COLO668 (cell line): Measurements from ENCODE around the gene MAGEB6.
"Not testable (repeated sequence)": the region's sequence is repeated elsewhere in the genome, so short reads cannot be mapped to it uniquely, and the experiment has no call there.

Experiments used
- DNase-seq: peaks from one replicate; lab custom pipeline; 2025; ENCODE audit not compliant: unreplicated experiment; lab: John Stamatoyannopoulos, UW

MAGEB6 gene

DNA sequence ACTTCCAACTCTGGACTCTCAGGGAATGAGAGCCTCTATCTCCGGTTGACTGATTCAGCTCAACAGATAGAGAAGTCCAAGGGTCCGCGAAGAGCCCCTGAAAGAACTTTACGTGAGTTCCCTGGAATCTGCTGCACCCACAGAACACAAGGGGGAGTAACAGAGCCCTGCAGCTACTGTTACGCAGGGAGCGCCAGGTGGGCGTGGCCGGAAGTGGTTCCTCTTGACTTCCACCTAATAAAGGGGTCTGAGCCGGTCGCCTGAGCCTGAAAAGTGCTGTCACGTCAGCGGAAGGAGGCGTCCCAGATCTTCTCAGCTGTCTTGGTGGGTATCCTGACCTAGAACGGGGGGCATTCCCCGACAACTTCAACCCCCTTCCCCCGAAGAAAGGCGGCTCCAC lies at the start of gene MAGEB6:
TSS of gene MAGEB6 (plus strand) at position 237 of the 400 bp plus-strand sequence. CDS start 1,407 bp downstream, outside the sequence.
- no peak for DNase-seq

DNA sequence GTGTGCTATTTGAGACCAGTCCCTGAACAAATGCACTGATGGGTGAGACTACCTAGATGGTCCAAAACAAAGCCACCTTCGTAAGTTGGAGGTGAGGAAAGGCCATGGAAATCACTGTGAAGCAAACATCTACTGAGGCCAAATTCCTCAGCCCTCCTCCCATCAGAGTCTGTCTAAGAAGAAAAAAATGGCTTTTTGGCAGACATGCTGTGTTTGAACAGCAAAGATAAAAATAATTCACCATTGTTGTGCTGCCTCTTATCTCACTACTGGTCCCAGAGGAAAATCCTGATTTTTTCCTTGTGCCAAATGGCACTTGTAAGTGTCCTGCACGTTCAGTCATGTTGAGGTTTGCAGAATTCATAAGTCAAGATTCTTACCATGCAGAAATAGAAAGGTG lies 46.2 kb upstream of the MAGEB6 start:
- DNase-seq: no peak

DNA sequence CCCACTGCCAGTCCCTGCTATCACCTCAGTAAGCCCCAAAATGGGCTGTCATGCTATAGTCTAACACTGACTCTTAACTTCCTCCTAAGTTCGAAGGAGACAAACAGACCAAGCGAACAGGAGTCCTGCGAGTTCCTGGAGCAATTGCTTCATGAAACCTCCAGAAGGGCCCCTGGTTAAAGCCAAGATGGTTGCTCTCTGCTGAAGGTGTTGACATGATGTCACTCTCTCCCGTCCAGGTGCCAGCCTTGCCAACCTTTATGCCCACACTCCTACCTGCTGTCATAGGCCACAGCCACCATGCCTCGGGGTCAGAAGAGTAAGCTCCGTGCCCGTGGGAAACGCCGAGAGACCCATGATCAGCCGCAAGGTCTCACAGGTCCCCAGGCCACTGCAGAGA lies 31.9 kb upstream of the MAGEB6 start, which contains the start of gene MAGEB6B:
TSS of gene MAGEB6B (plus strand) at position 301 of the 400 bp plus-strand sequence. CDS start at position 301, 0 bp downstream.
- DNase-seq: no peak

DNA sequence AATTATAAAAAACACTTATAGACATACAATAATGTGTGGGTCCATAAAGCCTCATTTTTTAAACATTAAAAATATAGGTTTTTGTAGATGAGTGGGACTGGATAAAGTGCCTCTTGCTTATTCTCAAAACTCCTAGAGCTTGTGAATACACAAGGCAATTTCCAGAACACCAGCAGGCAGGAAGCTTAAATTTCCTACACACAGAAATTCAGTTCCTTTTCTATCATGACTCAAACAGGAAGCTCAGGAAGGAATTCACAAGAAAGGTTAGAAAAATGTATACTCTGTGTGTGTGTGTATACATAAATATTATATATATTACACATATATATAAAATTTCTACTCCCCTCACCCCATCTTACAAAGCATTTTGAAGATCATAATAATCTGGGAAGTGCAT lies 11.3 kb downstream of the MAGEB6 start:
- DNase-seq: no peak

- not testable (repeated sequence) for DNase-seq
These were observed 12.5 kb downstream of the MAGEB6 start for GRCh38 chrX:26204717-26205116.

DNA sequence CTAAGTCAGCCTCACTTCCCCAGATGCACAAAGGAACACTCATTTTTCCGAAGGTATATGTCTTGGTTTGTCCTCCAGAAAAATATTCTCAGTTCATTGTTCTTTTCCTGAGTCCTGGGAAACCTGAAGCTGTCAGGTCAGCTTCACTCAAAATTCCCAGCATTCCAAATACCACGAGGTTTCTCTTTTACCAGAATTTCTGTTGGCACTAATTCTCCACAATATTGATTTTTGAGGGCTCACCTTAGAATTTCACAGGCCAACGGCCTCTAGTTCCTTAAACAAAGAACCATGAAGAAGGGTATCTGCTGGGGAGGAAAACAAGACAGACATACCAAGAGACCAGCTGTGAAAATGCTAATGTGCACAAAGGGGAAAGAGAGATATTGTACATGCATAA lies 15.8 kb downstream of the MAGEB6 start:
- DNase-seq: no peak

- no peak for DNase-seq
These were observed 23.6 kb downstream of the MAGEB6 start, which contains the start of gene MAGEB5 for GRCh38 chrX:26215869-26216268. Gene MAGEB5 (plus strand): TSS chrX:26216169. CDS start chrX:26217302, 1,133 bp downstream.

- DNase-seq: no peak
These were observed 27.1 kb downstream of the MAGEB6 start for GRCh38 chrX:26219351-26219750.

DNA sequence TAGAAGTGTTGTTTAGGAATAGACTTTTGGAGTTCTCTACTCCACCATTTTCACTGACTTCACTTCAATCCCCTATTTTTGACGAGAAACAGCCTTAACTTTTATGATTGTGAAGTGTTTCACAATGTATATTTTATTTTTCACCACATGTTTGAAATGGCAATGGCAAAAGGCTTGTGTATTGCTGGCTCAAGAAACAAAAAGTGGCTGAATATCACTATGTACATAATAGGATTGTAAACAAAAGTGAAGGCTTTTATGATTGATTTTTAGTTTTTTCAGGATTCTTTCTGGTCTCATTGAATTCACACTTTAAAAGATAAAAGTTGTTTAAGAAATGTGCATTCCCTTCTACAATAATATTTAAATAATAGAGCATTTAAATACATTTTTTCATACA lies 41.9 kb downstream of the MAGEB6 start:
- DNase-seq: no peak
